GM18870 (cell line): ENCODE data around the gene AP3B2.
"Not testable (repeated sequence)": the region's sequence is repeated elsewhere in the genome, so short reads cannot be mapped to it uniquely, and the experiment has no call there.

Experiments used
- ATAC-seq: cut with Tn5 transposase; IDR thresholded peaks from one replicate; pipeline ENCODE4 v1.9.1; 2021; ENCODE audit warnings: moderate library complexity; ENCODE audit not compliant: unreplicated experiment

The AP3B2 gene

GRCh38 chr15:82650046-82650670, 59.5 kb downstream of the AP3B2 start:
- no peak for ATAC-seq

DNA sequence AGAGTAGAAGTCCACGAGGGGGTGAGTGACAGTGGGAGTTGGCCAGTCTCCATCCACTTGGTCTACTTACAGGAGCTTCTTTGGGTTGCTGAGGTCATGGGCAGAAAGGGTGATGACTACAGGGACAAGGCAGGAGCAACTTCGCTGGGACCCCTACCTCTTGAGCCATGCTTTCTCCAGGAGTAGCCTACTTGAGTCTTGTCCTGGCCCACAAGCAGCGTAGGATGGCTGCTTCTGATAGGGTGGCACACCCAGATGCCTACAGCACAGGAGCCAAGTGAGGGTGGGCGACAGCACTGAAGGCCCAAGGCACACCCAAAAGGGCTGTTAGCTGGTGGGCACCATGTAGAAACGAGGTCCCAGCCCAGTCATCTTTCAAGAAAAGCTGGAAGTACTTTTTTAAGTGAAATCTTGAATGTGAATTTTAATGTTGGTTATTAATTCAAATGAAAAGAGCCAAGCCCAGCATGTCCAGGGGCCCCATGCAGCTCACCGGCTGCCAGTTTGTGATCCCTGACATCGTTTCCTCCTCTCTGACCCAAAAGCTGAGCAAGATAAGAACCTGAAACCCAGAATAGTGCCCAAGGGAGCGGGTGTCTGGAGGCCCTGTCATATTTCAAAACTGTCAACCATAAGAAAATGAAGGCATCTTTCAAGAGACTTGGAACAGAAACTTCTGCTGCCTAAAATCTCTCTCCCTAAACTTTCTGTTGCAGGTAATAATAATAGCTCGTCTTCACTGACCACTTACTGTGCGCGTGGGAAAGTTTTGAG, 60.3 kb downstream of the AP3B2 start:
- no peak for ATAC-seq

GRCh38 chr15:82648257-82649103, 61.2 kb downstream of the AP3B2 start:
- no peak for ATAC-seq

DNA sequence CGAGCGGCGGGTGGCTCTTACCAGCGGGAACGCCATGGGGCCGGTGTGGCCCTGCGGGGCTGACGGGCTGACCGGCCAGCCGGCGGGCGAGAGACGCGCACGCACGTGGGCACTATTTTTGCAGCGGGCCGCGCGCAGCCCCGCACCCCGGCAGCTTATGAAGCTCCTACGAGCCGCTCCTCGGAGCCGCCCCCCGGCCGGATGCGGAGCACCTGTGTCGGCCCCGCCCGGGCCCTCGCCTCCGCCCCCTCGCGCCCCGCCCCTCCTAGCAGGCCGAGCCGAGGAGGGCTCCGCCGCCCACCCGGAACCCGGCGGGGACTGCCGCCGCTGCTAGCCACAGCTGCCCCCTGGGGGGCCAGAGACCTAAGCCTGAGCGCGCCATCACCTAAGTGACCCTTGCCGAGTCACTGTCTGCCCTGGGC, 61.8 kb downstream of the AP3B2 start:
- ATAC-seq = no peak

DNA sequence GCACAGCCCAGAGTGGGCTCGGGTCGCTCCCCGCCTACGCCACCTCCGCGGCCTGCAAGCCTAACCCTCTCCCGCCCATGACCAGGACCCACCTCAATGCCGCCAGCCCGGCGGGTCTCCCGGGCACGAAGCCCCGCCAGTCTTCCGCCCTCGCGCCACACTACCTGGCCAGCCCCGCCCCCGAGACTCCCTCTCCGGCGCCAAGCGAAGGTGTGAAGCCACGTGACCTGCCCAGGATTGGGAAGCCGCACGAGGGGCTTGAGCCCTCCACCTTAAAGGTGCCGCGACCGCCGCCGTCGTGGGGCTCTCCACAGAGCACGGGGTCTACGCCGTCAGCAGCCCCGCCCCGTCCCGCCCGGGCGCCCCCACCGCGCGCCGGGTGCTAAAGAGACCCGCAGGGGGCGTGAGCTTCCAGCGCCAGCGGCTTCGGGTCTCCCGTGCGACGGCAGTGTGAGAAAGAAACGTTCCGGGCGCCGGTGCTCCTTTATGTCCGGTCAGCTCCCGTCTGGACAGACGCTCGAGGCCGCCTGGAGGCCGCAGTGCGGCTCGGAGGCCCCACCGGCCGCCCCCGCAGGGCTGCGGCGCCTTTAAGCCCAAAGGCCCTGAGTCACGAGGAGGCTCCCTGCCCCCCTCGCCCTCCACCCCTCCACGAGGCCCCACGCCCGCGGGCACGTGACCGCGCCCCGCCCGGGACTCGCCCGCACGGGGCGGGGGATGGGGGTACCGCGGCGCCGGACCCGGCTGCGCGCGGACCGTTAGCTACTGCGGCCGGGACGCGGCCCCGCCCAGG, 62.4 kb downstream of the AP3B2 start, which contains the start of gene CPEB1:
Gene CPEB1, minus strand, starts transcription at position 319 of the 790 bp plus-strand sequence. CDS start 18,904 bp downstream, outside the sequence.
- ATAC-seq = no peak

DNA sequence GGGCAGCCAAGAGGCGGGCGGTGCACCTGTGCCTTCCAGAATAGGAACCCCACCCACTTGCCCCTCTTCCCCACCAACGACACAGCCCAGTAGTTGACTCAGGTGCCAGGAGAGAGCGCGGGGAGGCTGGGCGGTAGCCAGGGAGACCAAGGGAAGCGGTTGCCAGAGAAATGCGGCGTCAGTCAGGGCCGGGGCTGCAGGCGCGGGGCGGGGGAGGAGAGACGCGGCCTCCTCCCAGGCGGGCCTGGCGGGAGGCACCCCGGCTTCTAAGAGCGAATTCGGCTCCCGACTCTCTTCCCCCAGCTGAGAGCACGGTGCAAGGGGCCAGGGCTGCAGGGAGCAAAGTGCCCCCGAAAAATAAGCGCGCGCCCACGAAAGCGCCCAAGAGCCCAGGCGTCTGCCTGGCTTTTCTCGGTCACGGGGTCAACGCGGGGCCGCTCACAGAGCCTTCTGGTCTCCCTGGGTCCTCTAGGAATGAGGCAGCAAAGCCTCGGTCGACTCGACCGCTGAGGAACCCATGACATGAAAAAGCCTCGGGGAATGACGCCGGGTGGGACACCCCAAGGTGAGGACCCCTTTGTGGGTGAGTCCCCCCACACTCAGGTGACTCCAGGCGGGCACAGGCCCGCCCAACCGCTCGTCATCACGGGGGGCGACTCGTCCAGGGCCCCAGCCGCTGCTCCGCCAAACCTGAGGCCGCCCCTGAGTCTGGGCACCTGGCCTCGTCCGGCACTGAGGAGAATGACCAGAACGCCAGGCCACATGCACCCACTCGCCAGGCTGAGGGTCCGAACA, 63.2 kb downstream of the AP3B2 start:
- no peak for ATAC-seq

DNA sequence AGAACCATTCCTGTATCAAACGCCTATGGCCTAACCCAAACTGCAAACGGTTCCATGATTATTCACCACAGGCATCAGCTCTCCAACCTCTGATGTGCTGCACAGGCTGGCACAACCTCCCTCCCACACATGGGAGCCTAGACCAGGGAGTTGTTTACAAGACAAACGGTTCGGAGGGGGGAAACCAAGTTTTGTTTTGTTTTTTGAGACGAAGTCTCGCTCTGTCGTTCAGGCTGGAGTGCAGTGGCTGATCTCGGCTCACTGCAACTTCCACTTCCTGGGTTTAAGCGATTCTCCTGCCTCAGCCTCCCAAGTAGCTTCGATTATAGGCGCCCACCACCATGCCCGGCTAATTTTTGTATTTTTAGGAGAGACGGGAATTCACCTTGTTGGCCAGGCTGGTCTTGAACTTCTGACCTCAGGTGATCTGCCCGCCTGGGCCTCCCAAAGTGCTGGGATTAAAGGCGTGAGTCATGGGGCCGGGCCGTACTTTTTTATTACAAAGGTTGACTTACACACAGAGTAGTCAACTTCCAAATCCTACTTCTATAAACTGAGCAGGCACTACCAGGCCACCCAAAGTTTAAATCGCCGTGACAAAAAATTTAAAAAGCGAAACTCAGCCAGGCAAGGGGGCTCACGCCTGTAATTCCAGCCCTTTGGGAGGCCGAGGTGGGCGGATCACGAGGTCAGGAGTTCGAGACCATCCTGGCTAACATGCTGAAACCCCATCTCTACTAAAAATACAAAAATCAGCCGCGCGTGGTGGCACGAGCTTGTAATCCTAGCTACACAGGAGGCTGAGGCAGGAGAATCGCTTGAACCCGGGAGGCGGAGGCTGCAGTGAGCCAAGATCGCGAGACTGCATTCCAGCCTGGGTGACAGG, 64.5 kb downstream of the AP3B2 start:
- ATAC-seq = not testable (repeated sequence)

DNA sequence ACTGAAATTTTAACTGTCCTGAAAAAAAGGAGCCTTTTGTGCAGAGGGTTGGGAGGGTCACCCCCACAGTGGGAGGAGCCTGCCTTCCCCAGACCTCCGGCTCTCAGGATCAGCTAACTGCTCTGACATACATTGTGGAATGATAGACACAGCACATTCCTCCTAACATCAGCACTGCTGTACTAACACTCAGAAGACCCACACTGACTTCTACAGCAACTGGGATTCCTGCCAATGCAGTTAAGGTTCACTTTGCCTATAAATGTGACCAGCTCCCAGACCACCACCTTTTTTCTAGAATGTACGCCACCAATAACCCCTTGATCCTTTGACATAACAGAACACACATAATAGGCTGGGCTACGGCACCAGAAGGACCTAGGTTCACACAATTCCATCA, 65.7 kb downstream of the AP3B2 start:
- no peak for ATAC-seq

DNA sequence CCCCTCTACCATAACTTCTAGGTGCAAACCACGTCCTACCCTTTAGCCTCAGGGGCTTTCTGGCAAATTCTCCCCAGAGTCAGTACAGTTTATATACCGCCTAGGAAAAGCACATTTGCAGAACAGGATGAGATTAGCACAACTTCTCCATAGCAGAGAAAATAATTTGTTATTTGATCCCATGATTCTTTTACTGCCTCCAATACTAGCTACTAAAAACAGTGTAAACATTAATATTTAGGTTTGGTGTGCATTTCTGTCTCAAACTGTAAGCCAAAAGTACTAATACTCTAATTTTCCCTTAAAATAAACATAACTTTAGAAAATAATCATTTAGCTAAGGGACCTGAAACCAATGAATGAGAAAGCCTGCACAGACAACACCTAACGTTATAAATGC, 67.0 kb downstream of the AP3B2 start:
- ATAC-seq = no peak

- no peak for ATAC-seq
These were observed 68.4 kb downstream of the AP3B2 start for GRCh38 chr15:82641129-82641798.

GRCh38 chr15:82640672-82641071, 69.0 kb downstream of the AP3B2 start:
- ATAC-seq = no peak

DNA sequence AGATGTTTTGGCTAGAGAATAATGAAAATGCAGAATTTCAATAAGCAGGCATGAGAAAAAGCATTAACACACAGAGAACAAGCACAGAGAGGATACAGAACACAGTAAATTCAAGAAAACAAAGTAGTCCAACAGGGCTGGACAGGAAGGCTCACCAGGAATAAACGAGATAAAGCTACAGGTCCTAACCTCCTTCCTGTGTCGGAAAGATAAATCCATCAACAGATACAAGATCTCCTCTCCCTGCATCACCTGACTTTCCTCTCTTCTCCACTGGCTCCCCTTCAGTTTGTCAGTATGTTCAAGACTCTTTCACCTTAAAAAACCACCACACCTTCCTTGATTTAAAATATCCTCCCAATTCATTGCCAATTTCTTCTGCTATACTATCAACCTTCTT, 73.9 kb downstream of the AP3B2 start:
- ATAC-seq = no peak

GRCh38 chr15:82630033-82630432, 79.6 kb downstream of the AP3B2 start:
- no peak for ATAC-seq

GRCh38 chr15:82625136-82625535, 84.5 kb downstream of the AP3B2 start:
- no peak for ATAC-seq

GRCh38 chr15:82624438-82624837, 85.2 kb downstream of the AP3B2 start:
- no peak for ATAC-seq

DNA sequence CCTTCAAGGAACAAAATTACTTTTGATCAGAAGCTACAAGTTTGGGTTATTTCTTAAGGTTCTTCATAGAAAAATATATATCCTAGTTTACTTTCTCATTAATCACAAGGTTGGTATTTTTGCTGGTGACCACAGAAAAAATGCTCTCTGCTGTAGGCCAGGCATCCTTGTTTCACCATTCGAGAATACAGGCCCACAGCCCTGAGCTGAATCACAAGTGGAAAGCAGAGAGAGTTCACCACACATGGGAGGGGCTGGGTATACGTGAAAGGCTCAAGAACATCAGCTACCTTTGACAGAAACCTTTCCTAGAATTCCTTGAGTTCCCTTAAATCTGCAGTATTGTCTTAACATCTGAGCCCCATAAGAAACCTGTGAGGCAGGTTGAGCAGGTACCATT, 85.7 kb downstream of the AP3B2 start:
- no peak for ATAC-seq

- ATAC-seq = no peak
These were observed 87.7 kb downstream of the AP3B2 start for GRCh38 chr15:82621970-82622369.

DNA sequence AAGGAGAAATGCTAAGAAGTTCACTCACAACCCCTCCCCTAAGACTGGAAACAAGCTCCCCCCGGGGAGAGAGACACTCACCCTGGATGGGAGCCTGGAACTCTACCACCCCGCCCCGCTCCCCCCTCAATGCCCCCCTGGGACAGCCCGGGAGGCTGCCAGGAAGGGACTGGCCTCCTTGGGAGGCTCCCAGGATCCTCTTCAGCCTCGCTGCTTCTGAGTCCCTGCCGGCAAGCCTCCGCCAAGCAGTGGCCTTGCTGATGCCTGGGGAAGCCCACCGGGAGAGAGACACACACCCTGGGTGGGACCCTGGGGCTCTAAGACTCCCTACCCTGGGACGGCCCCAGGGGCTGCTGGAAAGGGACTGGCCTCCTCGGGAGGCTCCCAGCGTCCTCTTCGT, 95.9 kb downstream of the AP3B2 start:
- no peak for ATAC-seq
